GM18498 (cell line): ENCODE data around the gene OVAAL.
"Not testable (repeated sequence)": the region's sequence is repeated elsewhere in the genome, so short reads cannot be mapped to it uniquely, and the experiment has no call there.

Experiments
- ATAC-seq: cut with Tn5 transposase; IDR thresholded peaks from one replicate; pipeline ENCODE4 v1.9.1; 2021; ENCODE audit warnings: mild to moderate bottlenecking, moderate library complexity; ENCODE audit not compliant: unreplicated experiment

OVAAL gene

DNA sequence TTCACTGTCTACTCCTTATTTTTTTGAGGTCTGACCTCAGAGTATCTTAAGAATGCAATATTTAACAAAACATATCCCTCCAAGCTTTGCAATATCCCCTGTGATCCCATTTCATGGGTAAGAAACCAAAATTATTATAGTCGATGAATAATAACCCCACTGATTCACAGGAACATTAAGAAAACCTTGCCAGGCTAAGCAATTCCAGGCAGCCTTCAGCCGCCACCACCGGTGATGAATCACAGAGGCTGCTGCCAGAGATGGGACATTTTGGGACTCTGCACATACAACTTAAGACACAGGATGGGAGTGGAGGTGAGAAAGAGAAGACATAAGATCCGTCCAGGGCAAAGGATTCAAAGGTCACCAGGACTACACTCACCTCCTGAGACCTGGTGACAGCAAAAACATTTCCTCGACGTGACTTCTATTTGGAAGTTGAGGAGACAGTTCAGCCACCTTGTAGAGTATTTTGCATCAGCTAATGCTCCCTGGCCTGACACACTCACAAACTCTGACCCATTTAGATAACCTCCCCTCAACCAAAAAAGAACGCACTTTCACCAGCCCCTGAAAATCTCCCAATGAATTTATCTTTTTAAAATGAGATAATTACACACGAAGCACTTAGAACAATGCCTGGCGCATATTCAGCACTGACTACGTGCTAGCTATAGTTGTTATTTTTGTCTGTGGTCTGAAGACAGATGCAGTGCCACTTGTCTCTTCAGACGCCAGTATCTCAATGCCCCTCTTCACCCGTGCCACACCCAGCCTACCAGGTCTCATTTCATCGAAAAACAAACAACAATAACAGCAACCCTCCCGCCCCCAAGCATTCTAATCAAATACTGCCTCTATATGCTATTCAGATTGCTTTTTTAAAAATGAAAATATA lies 17.8 kb upstream of the OVAAL start:
- no peak for ATAC-seq

DNA sequence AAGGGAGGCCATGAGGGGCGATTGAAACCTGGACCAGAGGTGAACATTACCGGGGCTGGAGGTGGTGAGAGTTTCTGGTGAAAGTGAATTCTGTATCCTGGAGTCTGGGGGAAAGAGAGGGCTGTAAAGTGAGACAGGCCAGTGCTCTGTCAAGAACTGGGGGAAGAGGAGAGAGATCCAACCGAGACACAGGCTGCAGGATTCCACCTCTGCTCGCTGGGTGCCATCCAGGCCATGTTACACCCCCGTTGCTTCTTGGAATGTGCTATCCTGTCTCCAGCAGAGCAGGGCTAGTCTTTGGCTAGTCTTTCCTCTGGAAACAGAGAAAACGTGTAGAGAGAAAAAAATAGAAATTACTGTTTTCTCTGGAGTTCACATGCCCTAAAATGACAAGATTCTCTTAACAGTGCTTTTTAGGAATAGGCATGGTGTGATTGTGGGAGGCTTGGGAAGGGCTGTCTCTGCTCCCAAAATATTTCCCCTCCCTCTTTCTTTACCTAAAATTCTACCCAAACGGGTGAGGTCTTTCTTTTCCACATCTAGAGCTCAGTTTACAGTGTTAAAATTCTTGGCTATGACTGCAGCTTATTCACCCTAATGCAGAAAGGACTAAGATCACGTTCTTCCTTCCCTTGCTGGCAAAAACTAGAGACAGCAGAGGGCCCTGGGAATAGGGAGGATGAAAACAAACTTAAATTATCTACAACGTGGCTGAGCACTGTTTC lies 16.5 kb upstream of the OVAAL start:
- no peak for ATAC-seq

DNA sequence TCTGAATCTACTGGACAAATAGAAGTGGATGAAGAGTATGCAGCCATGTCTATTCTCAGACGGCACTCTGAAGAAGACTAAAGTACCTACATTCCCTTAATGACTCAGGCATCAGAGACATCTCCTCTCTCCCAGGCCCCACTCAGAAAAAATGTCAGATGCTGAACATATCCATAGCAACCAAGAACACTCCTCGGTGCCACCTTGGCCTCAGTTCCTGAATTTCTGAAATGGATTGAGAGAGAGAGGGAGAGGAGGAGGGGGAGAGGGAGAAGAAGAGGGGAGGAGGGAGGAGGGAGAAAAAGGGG lies 16.0 kb upstream of the OVAAL start:
- no peak for ATAC-seq

DNA sequence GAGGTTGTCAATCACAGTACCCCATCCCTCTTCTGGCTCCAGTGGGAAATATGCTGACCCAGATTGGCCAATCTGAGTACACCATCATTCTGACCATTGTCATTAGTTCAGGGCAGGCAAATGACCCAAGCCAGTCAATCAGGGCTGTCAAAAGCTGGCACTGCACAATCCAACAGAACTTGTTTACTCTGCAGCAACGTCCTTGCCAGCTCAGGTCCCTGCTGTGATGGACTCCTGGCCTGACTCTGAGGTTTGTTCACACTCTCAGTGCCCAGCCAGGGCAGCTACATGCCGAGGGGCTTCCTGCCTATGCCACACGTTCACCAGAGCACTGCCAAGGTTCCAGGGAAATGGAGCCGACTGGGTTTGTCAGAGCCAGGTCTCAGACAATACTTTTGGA lies 14.7 kb upstream of the OVAAL start:
- no peak for ATAC-seq

DNA sequence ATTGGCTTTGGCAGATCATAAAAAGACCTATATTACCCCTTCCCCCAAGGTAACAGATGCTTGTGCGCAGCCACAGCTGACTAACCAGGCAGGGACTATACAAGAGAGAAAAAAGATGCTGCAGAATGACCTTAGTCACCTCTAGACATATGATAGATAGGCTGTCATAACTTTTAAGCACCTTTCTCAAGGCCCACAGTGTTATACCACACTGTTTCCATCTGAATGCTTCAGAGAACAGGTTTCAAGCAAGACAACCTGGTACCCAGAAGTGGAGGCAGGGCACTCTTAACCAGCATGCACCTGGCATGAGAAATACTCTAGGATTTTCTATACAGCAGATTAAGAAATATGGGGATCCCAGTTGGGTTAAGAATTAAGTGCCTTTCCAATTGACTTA lies 12.8 kb upstream of the OVAAL start:
- no peak for ATAC-seq

DNA sequence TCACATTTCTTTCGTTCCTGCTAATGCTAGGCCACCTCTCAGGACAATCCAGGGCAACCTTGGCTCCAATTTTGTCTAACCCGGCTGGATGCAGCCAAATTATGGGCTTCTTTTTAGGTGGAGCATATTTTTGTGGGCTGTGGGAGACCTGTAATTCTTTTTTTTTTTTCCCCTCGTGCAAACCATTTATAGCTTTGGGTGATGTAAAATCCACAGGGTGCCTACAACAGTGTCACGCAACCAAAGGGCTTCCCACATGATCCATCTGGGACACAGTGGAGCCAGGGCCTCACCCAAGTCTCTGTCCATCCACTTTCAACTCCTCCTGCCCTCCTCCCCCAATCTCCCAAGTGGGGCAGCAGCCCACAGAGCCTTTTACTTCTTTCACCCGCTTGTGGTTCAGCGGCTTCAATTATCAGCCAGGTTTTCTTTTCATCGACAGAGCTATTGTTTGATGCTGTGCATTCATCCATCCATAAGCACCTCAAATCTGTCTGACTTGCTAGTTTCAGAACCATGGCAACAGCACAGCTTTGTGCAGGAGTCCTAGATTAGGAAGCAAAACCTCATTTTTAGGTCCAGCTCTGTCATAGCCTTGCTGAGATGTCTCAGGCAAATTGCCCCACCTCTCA lies 10.0 kb upstream of the OVAAL start:
- no peak for ATAC-seq

DNA sequence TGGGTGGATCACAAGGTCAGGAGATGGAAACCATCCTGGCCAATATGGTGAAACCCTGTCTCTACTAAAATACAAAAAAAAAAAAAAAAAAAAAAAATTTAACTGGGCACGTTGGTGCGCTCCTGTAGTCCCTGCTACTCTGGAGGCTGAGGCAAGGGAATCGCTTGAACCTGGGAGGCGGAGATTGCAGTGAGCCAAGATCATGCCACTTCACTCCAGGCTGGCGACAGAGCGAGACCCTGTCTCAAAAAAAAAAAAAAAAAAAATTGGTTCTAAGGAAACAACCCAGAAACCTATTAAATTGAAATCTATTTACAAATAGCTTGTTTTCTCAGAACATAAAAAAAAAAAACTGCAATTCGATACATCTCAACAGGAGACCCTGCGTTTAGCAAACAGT lies 9.0 kb upstream of the OVAAL start:
- not testable (repeated sequence) for ATAC-seq

DNA sequence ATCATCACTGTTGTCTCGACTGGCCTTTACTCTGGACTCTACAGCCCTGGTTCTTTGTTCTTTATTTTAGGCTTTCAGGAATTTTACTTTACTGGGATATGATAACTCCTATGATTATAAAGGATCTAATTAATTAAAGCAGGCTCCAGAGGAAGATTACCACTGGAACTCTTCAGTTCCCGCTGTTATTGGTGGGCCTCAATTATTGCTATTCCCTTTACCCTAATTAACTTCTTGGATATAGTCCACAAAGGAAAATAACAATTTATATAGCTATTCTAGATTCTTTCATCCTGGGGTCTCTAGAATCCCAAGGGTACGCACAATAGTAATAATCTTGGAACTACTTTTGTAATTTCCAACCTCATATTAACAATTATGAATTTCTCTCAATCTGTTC lies 8.5 kb upstream of the OVAAL start:
- no peak for ATAC-seq

DNA sequence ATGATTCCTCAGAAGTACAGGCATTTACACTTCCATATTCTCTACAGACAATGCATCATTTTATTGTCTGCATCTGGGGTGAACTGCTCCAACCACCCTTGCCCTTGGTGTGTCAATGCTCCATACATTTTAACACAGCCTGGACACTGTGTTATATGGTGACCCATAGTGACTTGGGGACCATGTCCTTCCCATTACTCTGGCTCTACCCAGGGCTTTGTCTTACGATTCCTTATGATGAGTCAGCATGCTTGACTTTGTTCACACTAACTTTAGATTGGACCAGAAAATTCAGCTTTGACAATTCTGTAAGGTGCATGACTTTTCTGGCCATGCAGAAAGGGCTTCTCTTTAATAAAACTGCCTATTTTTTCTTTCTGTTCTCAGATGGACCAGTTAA lies 6.8 kb upstream of the OVAAL start:
- ATAC-seq: no peak

DNA sequence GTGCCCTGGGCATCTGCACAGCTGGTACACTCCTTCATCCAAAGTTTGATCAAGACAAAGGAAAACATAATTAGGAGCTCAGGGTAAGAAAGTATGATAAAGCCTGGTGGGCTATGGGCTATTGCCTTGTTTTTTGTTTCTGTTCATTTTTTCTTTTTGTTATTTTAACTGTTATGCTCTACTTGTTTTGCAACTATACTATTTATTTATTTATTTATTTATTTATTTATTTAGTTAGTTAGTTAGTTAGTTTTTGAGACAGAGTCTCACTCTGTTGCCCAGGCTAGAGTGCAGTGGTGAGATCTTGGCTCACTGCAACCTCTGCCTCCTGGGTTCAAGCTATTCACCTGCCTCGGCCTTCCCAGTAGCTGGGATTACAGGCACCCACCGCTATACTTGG lies 5.7 kb upstream of the OVAAL start:
- not testable (repeated sequence) for ATAC-seq

DNA sequence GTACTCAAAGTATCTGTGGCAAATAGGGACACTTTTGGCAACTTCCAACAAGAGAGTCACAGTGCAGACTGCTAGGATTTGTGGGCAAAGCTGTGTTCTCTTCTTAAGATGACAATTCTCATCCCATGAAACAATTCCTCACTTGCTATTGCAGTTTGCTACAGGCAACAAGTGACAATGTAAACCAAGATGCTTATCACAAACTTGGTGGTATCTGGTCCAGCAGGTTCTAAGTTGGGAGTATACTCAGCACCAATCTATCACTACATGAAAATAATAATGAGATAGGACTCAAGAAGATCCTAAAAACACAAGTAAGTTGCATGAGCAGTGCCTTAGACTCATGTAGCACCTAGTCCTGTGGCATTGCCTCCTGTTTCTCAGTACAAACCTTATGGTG lies 3.4 kb upstream of the OVAAL start:
- ATAC-seq: no peak

DNA sequence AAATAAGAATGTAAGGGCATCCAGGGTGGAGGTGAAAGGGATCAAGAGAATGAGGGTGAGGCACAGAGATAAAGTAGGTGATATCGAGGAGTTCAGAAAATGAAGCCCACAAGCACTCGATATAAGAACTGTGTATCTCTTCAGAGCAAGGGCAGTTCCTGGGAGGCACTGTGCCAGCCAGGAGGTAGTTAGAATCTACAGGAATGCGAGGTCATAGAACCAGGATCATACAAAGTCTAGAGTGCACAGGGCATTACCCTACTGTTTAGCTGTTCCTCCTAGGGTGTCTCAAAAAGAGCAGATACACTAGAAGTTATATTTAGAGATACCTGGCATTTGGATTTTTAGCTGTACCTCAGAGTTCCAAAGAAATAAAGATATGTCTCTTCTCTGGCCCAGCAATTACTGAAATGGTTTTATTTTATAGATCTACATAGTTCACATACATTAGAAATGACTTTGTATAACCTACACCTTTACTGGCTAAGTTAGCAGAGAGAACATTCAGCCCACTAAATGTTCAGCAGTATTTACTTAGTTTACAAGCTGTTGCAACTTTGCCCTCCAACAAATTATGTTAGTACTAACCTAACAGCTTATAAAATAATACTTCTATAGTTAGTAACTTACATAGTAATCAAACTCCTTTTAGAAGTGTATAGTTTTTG lies 1.6 kb downstream of the OVAAL start:
- no peak for ATAC-seq

DNA sequence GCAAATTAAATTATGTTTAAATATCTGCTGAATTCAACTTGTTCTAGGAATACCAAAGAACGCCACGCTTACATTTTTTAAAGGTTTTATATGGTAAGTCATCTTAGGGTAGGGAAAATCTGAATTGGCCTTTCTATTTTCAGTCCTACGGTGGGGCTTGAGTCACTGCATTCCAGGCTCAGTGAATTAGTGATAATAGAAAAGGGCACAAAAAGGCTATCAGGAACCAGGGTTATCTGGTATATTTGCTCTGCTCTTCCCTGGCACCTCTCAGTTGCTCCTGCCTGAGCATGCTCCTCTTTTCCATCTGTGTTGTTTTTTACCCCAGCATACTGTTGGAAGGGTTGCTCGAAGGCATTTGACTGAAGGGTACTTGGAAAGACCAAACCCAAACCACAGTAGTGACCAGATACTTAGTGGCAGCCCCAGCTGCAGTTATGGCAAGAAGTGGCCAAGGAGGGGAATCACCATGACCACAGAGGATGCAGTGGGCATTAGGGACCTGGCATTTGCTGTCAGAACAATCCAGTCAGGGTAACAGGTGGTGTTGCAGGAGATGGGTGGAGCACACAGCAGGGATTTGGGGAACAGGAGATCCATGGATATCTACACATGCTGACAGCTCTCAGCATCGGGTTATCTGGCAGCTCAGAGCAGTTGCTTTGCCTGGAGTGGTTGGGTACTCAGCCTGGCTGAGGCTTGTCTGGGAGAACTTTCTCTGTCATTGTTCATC lies 2.3 kb downstream of the OVAAL start:
- no peak for ATAC-seq

DNA sequence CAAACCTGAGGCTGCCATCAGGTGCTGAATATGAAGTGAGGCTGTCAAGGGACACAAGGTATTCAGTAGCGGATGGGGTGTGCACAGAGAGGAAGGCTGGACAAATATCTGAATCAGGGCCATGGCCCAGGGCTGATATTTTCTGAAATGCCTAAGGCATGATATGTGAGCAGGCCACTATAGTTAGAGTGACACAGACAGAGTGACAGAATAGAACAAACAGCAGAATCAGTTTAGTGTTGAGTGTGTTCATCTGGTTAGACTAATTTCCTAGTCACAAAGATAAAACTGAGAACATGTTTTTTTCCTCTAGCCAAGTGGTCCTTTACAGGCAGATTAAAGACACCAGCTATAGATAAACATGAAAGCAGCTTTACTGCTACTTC lies 3.9 kb downstream of the OVAAL start:
- no peak for ATAC-seq

DNA sequence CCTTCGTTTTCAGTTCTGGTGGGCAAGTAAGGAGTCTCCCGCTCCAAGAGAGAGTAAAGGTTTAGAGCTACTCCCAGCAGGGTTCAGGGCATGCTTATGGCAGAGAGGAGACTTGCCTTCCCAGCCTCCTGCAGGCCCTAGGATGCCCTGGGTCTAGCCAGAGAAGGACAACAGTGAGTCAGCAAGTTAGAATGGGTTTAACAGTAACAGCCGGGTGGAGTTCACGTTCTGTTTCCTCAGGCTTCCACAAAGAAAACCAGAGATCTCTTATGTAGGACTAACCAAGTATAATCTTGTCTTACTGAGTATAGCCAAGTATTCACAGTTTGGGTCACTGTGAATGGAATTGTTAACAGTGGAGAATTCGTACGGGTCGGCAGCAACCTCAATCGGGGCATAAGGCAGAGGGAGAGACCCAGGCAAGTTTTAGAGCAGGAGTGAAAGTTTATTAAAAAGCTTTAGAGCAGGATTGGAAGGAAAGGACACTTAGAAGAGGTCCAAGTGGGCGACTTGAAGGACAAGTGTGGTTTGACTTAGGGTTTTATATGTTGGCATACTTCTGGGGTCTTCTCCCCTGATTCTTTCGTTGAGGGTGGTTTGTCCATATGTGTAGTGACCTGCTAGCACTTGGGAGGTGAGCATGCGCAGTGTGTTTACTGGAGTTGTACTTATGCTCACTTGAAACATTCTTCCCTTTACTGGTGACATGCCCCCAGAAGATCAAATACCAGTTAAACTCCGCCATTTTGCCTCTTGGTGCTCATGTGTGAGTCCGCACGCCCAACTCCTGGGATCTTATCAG lies 4.5 kb downstream of the OVAAL start:
- ATAC-seq: no peak

DNA sequence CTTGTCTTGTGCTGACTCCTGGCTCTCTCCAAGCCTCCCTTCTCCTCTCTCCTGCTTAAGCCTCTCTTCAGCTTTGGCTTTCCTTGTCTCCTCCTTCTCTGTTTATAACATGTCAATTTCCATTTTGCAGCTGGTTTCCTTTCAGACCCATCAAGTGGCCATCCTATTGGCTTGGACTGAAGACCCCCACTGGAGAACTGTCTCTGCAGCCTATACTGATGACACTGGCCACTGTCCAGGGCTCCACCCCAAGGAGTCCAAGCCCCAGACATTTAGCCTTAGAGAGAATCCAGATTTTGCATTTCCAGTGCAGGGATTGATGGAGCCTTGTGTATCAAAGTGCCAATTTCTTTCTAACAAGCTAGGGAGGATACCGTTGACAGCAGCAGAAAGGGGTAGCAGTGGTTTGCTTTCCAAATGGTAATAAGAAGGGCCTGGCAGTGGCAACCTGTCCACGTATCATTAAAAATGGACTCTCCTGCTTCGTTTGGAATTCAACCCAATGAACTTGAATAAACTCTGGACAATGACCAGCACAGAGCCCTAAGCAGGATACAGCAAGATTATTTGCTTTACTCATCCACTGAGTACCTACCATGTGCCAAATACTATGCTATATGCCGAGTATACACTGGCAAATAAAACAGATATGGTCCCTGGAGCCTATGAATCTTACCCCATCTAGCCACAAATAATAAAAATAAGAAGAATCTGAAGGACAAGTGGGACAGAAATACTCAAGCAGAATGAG lies 6.5 kb downstream of the OVAAL start:
- no peak for ATAC-seq

DNA sequence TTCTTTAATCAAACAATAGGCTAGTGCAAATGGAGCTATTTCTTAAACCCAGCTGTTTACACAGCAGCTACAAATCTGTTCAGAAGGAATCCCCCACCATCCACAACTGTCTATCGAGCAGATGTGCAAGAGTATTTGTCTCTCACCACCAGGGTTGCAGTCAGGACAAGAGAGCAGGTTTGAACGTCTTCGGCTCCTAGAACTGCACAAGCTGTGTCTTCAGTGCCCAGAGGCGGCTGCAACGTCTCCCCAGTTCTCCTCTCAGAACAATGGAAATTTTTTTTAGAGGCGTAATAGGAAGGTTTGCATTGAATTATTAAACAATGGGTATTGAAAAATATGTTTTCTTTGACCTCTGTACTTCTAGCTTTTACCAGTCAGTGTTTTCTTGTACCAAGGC lies 7.3 kb downstream of the OVAAL start:
- no peak for ATAC-seq

DNA sequence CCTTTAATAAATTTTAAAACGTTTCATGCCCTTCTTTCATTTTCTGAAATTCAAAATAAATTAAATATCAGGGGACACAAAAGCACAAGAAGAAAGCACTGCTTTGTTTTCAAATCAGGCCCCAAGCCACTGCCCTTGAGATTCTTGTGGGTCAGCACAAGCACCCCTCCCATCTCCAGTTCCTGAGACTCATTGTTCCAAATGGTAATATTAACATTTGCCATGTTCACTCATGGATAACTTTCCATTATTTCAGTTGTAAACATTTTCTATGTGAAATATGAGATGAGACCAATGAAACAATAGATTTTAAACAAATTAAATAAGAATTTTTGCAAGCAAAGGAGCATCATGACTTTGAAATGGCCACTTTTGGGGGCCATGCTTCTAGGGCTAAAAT lies 7.7 kb downstream of the OVAAL start:
- no peak for ATAC-seq

DNA sequence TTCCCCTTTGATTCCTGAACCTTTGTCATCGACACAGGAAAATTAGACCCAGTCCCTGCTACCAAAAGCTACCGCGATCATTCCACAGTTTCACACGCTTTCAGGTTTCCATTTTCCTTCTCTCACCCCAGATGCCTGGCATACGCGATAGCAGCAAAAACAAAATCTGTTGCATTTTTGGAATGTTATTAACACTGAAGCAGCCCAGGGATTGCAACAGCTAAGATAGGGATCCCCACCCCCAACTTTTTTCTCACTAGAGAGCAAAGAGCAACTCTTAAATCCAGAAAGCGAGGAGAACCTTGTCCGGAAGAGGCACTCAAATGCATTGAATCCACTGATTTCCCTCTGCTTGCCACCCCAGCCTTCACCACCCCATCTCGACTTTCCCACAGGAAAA lies 8.9 kb downstream of the OVAAL start:
- ATAC-seq: no peak
